HUES48 (cell line): ENCODE data around the gene RNF41.
A peak's percentile ranks its signal among the peaks of the same experiment; 100 is the strongest.

Source experiments
- H3K27ac ChIP-seq: one replicate; pipeline ENCODE4 v1.7.0; 2013; ENCODE audit warnings: low read depth, low read length, inconsistent platforms
- H3K27me3 ChIP-seq: 2 replicates; pipeline ENCODE4 v1.6.1; 2013; ENCODE audit warnings: mild to moderate bottlenecking, low read length; ENCODE audit not compliant: control insufficient read depth, insufficient read depth
- H3K36me3 ChIP-seq: 2 replicates; pipeline ENCODE4 v1.6.1; 2013; ENCODE audit warnings: low read length; ENCODE audit not compliant: control insufficient read depth, insufficient read depth
- H3K4me1 ChIP-seq: 2 replicates; pipeline ENCODE4 v1.6.1; 2013; ENCODE audit warnings: mild to moderate bottlenecking, low read length; ENCODE audit not compliant: control insufficient read depth, insufficient read depth
- H3K4me3 ChIP-seq: 2 replicates; pipeline ENCODE4 v1.5.1; 2013; ENCODE audit warnings: mild to moderate bottlenecking, low read depth, low read length
- H3K9ac ChIP-seq: 2 replicates; pipeline ENCODE4 v1.6.1; 2013; ENCODE audit warnings: mild to moderate bottlenecking, low read depth, low read length, moderate library complexity
- H3K9me3 ChIP-seq: 2 replicates; pipeline ENCODE4 v1.6.1; 2013; ENCODE audit warnings: low read length; ENCODE audit not compliant: control insufficient read depth, insufficient read depth

Gene RNF41

GRCh38 chr12:56258068-56258819, 36.5 kb upstream of the RNF41 start, which contains the start of gene ANKRD52:
ANKRD52 (minus strand) TSS chr12:56258384; CDS start chr12:56258269, 115 bp downstream.
- H3K27me3 ChIP-seq, result no peaks in the 10 kb centered on the region
- peaks cover 35% of the 10 kb centered on the region for H3K36me3 ChIP-seq
- no peaks in the 10 kb centered on the region for H3K9me3 ChIP-seq
- H3K4me3 ChIP-seq, result peak within 1 kb of the TSS; percentile 85
- H3K9ac ChIP-seq, result peak within 1 kb of the TSS; percentile 66
- H3K27ac ChIP-seq, result peak within 1 kb of the TSS; percentile 67
- H3K4me1 ChIP-seq, result peaks cover 17% of the 10 kb centered on the region

GRCh38 chr12:56257491-56258067, 35.9 kb upstream of the RNF41 start:
- peaks cover 41% of the 10 kb centered on the region for H3K36me3 ChIP-seq
- H3K4me3 ChIP-seq, result peak overlapping the region; percentile 85
- H3K9me3 ChIP-seq, result no peaks in the 10 kb centered on the region
- peak overlapping the region; percentile 30; the same call in 1 of the 2 replicates for H3K9ac ChIP-seq
- H3K27ac ChIP-seq, result peak overlapping the region; percentile 67
- H3K4me1 ChIP-seq, result peaks cover 17% of the 10 kb centered on the region
- no peaks in the 10 kb centered on the region for H3K27me3 ChIP-seq

DNA sequence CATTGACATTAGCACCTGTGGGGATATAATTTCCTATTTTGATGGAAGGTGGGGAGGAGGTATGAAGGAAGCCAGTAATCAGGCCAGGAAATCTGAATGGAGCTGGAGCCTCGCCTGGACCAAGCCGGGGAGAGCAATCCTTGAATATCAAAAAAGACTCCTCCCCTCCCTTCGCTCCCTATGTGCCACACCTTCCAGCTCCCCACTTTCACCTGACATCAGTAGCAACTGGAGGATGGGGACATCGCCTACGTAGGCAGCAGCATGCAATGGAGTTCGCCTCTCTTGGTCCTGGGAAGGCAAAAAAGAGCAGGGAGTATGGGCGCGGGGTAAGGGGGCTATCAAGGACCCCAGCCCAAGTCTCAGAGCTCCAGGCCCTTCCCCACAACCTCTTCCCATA, 35.3 kb upstream of the RNF41 start:
- Histone ChIP-seq H3K9ac (no peak overlapping the region), H3K36me3 (peaks cover 46% of the 10 kb centered on the region), H3K4me3 (peak overlapping the region; percentile 85), H3K4me1 (peaks cover 17% of the 10 kb centered on the region), H3K27me3 (no peaks in the 10 kb centered on the region), H3K27ac (peak overlapping the region; percentile 67), H3K9me3 (no peaks in the 10 kb centered on the region)

GRCh38 chr12:56256326-56256960, 34.7 kb upstream of the RNF41 start:
- Histone ChIP-seq H3K27ac (peak overlapping the region; percentile 67), H3K9ac (no peak overlapping the region), H3K4me1 (peaks cover 17% of the 10 kb centered on the region), H3K9me3 (no peaks in the 10 kb centered on the region), H3K27me3 (no peaks in the 10 kb centered on the region), H3K4me3 (peak overlapping the region; percentile 85), H3K36me3 (peaks cover 53% of the 10 kb centered on the region)

GRCh38 chr12:56255671-56256070, 33.9 kb upstream of the RNF41 start:
- Histone ChIP-seq H3K4me1 (peaks cover 17% of the 10 kb centered on the region), H3K36me3 (peaks cover 57% of the 10 kb centered on the region), H3K9ac (no peak overlapping the region), H3K27ac (no peak overlapping the region), H3K4me3 (no peak overlapping the region), H3K9me3 (no peaks in the 10 kb centered on the region), H3K27me3 (no peaks in the 10 kb centered on the region)

DNA sequence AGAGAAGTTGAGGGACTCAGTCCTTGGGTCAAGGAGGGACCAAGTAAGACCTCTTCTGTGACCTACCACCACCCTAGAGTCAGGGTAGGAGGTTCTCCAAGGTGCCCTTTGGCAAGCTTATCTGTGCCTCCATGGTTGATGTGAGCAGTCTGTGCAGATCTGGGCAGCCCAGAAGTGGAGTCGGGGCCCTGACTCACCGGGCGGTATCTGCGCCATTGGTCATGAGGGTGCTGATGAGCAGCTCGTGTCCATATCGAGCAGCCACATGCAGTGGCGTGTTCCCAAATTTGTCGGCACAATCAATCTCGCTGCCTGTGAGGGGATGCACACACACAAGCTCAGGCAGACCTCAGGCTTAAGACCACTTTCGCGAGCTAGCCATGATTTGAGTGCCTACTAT, 31.4 kb upstream of the RNF41 start:
- H3K9me3 ChIP-seq, result no peaks in the 10 kb centered on the region
- peaks cover 13% of the 10 kb centered on the region for H3K4me1 ChIP-seq
- no peaks in the 10 kb centered on the region for H3K27me3 ChIP-seq
- no peak overlapping the region for H3K9ac ChIP-seq
- no peak overlapping the region for H3K27ac ChIP-seq
- peaks cover 82% of the 10 kb centered on the region for H3K36me3 ChIP-seq
- H3K4me3 ChIP-seq, result no peak overlapping the region

- no peak overlapping the region for H3K9ac ChIP-seq
- no peaks in the 10 kb centered on the region for H3K9me3 ChIP-seq
- peaks cover 13% of the 10 kb centered on the region for H3K4me1 ChIP-seq
- H3K27ac ChIP-seq, result no peak overlapping the region
- peaks cover 86% of the 10 kb centered on the region for H3K36me3 ChIP-seq
- no peak overlapping the region for H3K4me3 ChIP-seq
- H3K27me3 ChIP-seq, result no peaks in the 10 kb centered on the region
These were observed 30.9 kb upstream of the RNF41 start for GRCh38 chr12:56252649-56253048.

GRCh38 chr12:56248711-56249110, 27.0 kb upstream of the RNF41 start:
- peaks cover 89% of the 10 kb centered on the region for H3K36me3 ChIP-seq

GRCh38 chr12:56247923-56248322, 26.2 kb upstream of the RNF41 start:
- Histone ChIP-seq H3K9me3 (no peaks in the 10 kb centered on the region), H3K36me3 (peaks cover 89% of the 10 kb centered on the region), H3K27me3 (no peaks in the 10 kb centered on the region), H3K9ac (no peak overlapping the region), H3K27ac (no peak overlapping the region), H3K4me1 (no peaks in the 10 kb centered on the region), H3K4me3 (no peak overlapping the region)

More at GRCh38 chr12:56248711-56249110, 27.0 kb upstream of the RNF41 start:
- Histone ChIP-seq H3K4me1 (no peaks in the 10 kb centered on the region), H3K27ac (no peak overlapping the region), H3K4me3 (no peak overlapping the region), H3K27me3 (no peaks in the 10 kb centered on the region), H3K9ac (no peak overlapping the region), H3K9me3 (no peaks in the 10 kb centered on the region)

GRCh38 chr12:56244494-56244893, 22.8 kb upstream of the RNF41 start:
- H3K4me1 ChIP-seq, result no peaks in the 10 kb centered on the region
- H3K27me3 ChIP-seq, result no peaks in the 10 kb centered on the region
- no peaks in the 10 kb centered on the region for H3K9me3 ChIP-seq
- no peak overlapping the region for H3K9ac ChIP-seq
- peaks cover 93% of the 10 kb centered on the region for H3K36me3 ChIP-seq
- H3K4me3 ChIP-seq, result no peak overlapping the region
- H3K27ac ChIP-seq, result no peak overlapping the region

DNA sequence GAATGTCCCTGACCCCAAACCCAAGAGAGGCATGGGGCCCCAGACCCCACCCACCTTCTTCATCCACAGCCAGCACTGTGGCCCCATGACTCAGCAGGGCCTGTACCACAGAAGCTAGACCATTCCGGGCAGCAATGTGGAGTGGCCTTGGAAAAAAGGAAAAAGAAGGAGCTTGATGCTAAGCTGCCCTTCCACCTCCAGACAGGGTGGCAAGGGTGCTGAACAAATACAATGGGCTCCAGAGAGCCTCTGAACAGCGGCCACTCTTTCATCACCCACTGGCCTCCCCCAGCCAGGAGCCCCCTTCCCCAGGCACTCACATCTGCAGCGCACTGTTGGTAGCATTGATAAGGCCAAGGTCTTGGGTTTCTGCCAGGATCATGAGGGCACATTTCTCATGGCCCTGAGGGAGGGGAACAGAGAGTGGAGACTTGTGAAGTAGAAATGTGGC, 22.0 kb upstream of the RNF41 start:
- Histone ChIP-seq H3K36me3 (peaks cover 85% of the 10 kb centered on the region), H3K9ac (no peak overlapping the region), H3K27ac (no peak overlapping the region), H3K27me3 (no peaks in the 10 kb centered on the region), H3K4me1 (no peaks in the 10 kb centered on the region), H3K9me3 (no peaks in the 10 kb centered on the region), H3K4me3 (no peak overlapping the region)
